Nephron (organoid): ENCODE data around the gene FTO.

Experiments used
- H3K27ac Mint-ChIP-seq, 3 experiments: 2 replicates each; pipeline ENCODE4 v1.8.0; 2020; ENCODE audit warnings: mixed read lengths in 3 of 3, mild to moderate bottlenecking in 2 of 3, moderate library complexity in 1 of 3
- H3K27me3 Mint-ChIP-seq: 2 replicates; pipeline ENCODE4 v1.8.0; 2021; ENCODE audit warnings: low read depth, mild to moderate bottlenecking, moderate library complexity, mixed read lengths
- H3K36me3 Mint-ChIP-seq: 2 replicates; pipeline ENCODE4 v1.8.0; 2020; ENCODE audit warnings: low read depth, mixed read lengths
- H3K4me1 Mint-ChIP-seq: 2 replicates; pipeline ENCODE4 v1.8.0; 2020; ENCODE audit warnings: mixed read lengths
- H3K4me3 Mint-ChIP-seq, 3 experiments: 2 replicates each; pipeline ENCODE4 v1.8.0; 2020; ENCODE audit warnings: mild to moderate bottlenecking in 3 of 3, mixed read lengths in 3 of 3, moderate library complexity in 2 of 3
- H3K9me3 Mint-ChIP-seq: 2 replicates; pipeline ENCODE4 v1.8.0; 2020; ENCODE audit warnings: mixed read lengths
- TF ChIP-seq, protein P1 (sequence below), 3 experiments: fragments of 200-600 bp; sonication (generic); IDR thresholded peaks; one replicate each; pipeline ENCODE4 v1.5.0; 2021; ENCODE audit warnings: antibody characterized with exemption in 3 of 3; ENCODE audit not compliant: unreplicated experiment in 3 of 3

Gene FTO

GRCh38 chr16:54055864-54056263 lies 351.9 kb downstream of the FTO start:
- TF ChIP-seq, protein P1, sequence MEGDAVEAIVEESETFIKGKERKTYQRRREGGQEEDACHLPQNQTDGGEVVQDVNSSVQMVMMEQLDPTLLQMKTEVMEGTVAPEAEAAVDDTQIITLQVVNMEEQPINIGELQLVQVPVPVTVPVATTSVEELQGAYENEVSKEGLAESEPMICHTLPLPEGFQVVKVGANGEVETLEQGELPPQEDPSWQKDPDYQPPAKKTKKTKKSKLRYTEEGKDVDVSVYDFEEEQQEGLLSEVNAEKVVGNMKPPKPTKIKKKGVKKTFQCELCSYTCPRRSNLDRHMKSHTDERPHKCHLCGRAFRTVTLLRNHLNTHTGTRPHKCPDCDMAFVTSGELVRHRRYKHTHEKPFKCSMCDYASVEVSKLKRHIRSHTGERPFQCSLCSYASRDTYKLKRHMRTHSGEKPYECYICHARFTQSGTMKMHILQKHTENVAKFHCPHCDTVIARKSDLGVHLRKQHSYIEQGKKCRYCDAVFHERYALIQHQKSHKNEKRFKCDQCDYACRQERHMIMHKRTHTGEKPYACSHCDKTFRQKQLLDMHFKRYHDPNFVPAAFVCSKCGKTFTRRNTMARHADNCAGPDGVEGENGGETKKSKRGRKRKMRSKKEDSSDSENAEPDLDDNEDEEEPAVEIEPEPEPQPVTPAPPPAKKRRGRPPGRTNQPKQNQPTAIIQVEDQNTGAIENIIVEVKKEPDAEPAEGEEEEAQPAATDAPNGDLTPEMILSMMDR (IDR thresholded peaks at IDR 0.05; ENCODE audit: unreplicated experiment in 3 of 3) = no peak
- Mint-ChIP-seq H3K27me3 (no peaks in the 10 kb centered on the region), H3K9me3 (no peaks in the 10 kb centered on the region), H3K4me1 (peaks cover 7% of the 10 kb centered on the region), H3K36me3 (peaks cover 12% of the 10 kb centered on the region), H3K27ac (no peak overlapping the region), H3K4me3 (no peak overlapping the region)

- TF ChIP-seq, protein P1 (IDR thresholded peaks at IDR 0.05; ENCODE audit: unreplicated experiment in 3 of 3) = no peak
- H3K4me1 Mint-ChIP-seq = peaks cover 10% of the 10 kb centered on the region
- peaks cover 11% of the 10 kb centered on the region for H3K36me3 Mint-ChIP-seq
- no peaks in the 10 kb centered on the region for H3K27me3 Mint-ChIP-seq
- no peak overlapping the region for H3K27ac Mint-ChIP-seq
- H3K4me3 Mint-ChIP-seq = no peak overlapping the region
- no peaks in the 10 kb centered on the region for H3K9me3 Mint-ChIP-seq
Observed at GRCh38 chr16:54056921-54057320, 353.0 kb downstream of the FTO start.

DNA sequence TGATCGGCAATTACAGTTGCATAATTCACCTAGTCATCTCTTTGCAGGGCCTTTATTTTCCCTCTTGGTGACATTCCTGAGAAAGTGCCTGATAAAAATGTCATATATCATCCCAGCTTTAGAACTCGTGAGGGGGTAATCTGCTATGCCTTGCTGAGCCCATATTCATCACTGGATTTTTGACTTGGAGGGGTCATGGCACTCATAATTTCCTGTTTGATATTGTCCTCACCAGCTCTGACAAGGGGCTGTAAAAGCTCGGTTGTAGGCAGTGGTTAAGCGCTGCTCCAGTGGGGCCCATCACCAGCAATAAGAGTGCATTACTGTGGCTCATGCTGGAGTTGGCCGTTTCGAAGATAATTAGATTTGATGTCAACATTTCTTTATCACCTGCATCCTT lies 355.4 kb downstream of the FTO start:
- TF ChIP-seq, protein P1 (IDR thresholded peaks at IDR 0.05; ENCODE audit: unreplicated experiment in 3 of 3) = no peak
- no peak overlapping the region for H3K4me3 Mint-ChIP-seq

DNA sequence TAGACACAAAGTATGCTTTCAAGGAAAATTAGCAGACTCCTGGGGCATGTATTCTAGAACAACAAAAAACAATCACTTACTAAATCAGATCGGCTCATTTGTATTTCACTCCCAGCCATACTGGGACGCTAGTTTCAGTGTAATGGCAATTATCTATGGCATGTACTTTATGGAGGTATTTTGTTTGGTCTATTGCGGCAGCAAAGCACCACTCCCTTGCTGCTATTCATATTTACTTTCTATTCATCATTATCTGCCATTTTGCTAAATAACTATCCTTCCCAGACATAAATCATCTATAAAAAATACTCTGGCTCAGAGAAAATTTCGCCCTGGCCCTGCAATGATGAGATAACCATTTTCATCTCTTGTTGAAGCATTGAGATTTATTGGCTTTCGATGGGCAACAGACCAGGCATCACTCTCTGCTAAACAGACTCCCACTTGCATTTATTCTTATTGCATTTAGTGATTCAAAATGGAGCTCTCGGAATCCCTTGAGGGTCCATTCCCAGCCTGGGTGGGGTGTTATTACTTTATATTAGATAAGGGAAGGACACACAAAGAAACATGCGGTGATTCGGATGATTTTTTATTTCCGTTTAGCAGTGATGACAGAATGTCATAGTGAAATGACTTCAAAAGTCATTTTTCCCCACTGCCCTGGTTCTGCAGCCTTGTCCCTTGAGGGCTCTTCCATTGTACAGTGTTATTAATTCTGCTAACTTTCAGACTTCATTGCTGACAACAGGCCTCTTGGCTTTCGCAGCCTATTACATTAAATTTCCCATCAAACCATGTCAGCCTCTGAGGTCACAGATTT lies 356.9 kb downstream of the FTO start:
- Mint-ChIP-seq H3K27me3 (peaks cover 7% of the 10 kb centered on the region), H3K4me3 (no peak overlapping the region), H3K36me3 (peaks cover 8% of the 10 kb centered on the region), H3K4me1 (peaks cover 18% of the 10 kb centered on the region), H3K27ac (no peak overlapping the region), H3K9me3 (no peaks in the 10 kb centered on the region)
- TF ChIP-seq, protein P1 (IDR thresholded peaks at IDR 0.05; ENCODE audit: unreplicated experiment in 3 of 3) = no peak

More for the DNA sequence above, 355.4 kb downstream of the FTO start:
- peaks cover 8% of the 10 kb centered on the region for H3K36me3 Mint-ChIP-seq
- no peak overlapping the region for H3K27ac Mint-ChIP-seq
- peaks cover 18% of the 10 kb centered on the region for H3K4me1 Mint-ChIP-seq
- no peaks in the 10 kb centered on the region for H3K9me3 Mint-ChIP-seq
- peaks cover 4% of the 10 kb centered on the region for H3K27me3 Mint-ChIP-seq

GRCh38 chr16:54061454-54061853 lies 357.5 kb downstream of the FTO start:
- Mint-ChIP-seq H3K36me3 (peaks cover 4% of the 10 kb centered on the region), H3K27ac (no peak overlapping the region), H3K4me1 (peaks cover 20% of the 10 kb centered on the region), H3K9me3 (no peaks in the 10 kb centered on the region), H3K27me3 (peaks cover 7% of the 10 kb centered on the region), H3K4me3 (no peak overlapping the region)
- TF ChIP-seq, protein P1 (IDR thresholded peaks at IDR 0.05; ENCODE audit: unreplicated experiment in 3 of 3) = no peak
